GM12873 (cell line): Measurements from ENCODE around the gene GRM5.

Experiments
- CTCF ChIP-seq: IDR thresholded peaks from 2 replicates; pipeline ENCODE4 v1.5.1; 2012; ENCODE audit warnings: low read depth, mild to moderate bottlenecking, moderate library complexity, low read length, control low read depth; ENCODE audit not compliant: insufficient read depth; ENCODE audit errors: missing control alignments

GRM5 gene

DNA sequence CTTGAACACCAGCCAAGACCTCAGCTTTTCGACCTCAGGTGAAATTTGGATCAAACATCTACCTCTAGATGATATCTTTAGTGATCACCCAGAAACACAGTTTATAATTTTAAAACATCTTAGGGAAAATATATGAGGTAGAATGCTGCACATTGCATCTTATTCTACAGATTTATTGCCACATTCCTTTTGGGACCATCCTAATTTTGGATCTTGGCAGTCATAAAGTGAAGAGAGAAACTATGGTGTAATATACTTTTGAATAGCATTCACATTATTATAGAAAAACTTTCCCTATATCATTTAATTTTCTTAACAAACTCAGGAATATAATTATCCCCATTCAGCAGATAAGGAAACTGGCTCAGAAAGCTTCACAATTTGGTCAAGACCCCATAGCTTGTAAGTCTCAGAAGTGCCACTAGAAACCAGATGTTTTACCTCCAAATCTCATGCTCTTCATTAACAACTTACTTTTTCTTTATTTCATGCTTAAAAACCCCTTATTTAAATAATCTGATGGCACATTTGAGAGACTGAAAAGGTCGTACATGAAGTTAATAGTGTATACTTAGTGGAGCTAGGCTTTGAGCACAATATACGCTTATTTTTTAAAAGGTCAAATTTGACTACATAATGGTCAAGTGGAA lies 529.0 kb downstream of the GRM5 start:
- no peak for TF ChIP-seq CTCF

GRCh38 chr11:88535916-88536547 lies 529.8 kb downstream of the GRM5 start:
- TF ChIP-seq CTCF, result no peak

GRCh38 chr11:88535266-88535665 lies 530.5 kb downstream of the GRM5 start:
- TF ChIP-seq CTCF, result no peak

DNA sequence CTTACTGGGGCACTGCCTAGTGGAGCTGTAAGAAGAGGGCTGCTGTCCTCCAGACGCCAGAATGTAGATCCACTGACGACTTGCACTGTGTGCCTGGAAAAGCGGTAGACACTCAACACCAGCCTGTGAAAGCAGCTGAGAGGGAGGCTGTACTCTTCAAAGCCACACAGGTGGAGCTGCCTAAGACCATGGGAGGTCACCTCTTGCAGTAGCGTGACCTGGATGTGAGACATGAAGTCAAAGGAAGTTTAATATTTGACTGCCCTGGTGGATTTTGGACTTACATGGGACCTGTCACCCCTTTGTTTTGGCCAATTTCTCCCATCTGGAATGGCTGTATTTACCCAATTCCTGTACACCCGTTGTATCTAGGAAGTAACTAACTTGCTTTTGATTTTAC lies 531.6 kb downstream of the GRM5 start:
- no peak for TF ChIP-seq CTCF

GRCh38 chr11:88533001-88533400 lies 532.8 kb downstream of the GRM5 start:
- no peak for TF ChIP-seq CTCF

DNA sequence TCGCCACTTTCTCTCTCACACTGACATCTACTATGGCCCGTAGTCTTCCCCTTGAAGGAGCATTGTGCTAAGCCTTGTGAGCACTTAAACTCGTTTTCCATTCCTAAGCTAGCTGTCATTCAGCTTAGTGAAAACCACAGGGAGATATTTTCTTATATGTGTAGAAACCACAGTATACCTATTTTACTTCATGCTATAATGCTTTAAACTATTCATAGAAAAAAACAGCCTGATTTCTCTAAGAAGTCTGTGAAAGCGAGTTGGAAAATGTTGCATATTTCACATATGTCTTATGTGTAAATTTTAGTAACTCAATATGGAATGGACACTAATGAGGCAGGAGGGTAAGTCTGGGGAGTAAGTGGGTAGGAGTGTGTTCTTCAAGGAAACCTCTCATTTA lies 534.0 kb downstream of the GRM5 start:
- no peak for TF ChIP-seq CTCF

- TF ChIP-seq CTCF, result no peak
These were observed 536.4 kb downstream of the GRM5 start for GRCh38 chr11:88529426-88529825.
